ACC112 (cell line): ENCODE data around the gene IFI27L1.

Experiments used
- H2AFZ ChIP-seq: fragments of 200-600 bp; sonication (generic); one replicate; pipeline ENCODE4 v1.6.0; 2017; ENCODE audit warnings: antibody characterized with exemption, low read length; ENCODE audit not compliant: unreplicated experiment
- H3K27ac ChIP-seq: fragments of 200-600 bp; sonication (generic); 2 replicates; pipeline ENCODE4 v1.5.1; 2014; ENCODE audit warnings: low read depth, mild to moderate bottlenecking, antibody characterized with exemption, low read length, moderate library complexity
- H3K27me3 ChIP-seq: fragments of 200-600 bp; sonication (generic); 2 replicates; pipeline ENCODE4 v1.6.1; 2014; ENCODE audit warnings: mild to moderate bottlenecking, antibody characterized with exemption, low read length, moderate library complexity, mixed read lengths; ENCODE audit not compliant: insufficient read depth
- H3K36me3 ChIP-seq: fragments of 200-600 bp; sonication (generic); 2 replicates; pipeline ENCODE4 v1.6.1; 2016; ENCODE audit warnings: mild to moderate bottlenecking, antibody characterized with exemption, low read length, moderate library complexity, mixed read lengths; ENCODE audit not compliant: insufficient read depth
- H3K4me1 ChIP-seq: fragments of 200-600 bp; sonication (generic); one replicate; pipeline ENCODE4 v1.6.1; 2016; ENCODE audit warnings: low read length, mixed read lengths; ENCODE audit not compliant: insufficient read depth, unreplicated experiment, control insufficient read depth
- H3K4me3 ChIP-seq: fragments of 200-600 bp; sonication (generic); 2 replicates; pipeline ENCODE4 v1.5.1; 2014; ENCODE audit warnings: mild to moderate bottlenecking, low read depth, low read length
- H3K79me2 ChIP-seq: fragments of 200-600 bp; sonication (generic); one replicate; pipeline ENCODE4 v1.6.0; 2016; ENCODE audit warnings: low read length; ENCODE audit not compliant: control insufficient read depth, unreplicated experiment, insufficient read depth

IFI27L1 gene

GRCh38 chr14:94115058-94115591, 34.0 kb downstream of the IFI27L1 start:
- Histone ChIP-seq H2AFZ (no peak overlapping the region), H3K4me1 (peaks cover 37% of the 10 kb centered on the region), H3K79me2 (peaks cover 24% of the 10 kb centered on the region), H3K27ac (no peak overlapping the region), H3K4me3 (peak overlapping the region; percentile 8; the same call in 1 of the 2 replicates), H3K27me3 (no peaks in the 10 kb centered on the region), H3K36me3 (no peaks in the 10 kb centered on the region)

- Histone ChIP-seq H3K79me2 (peaks cover 23% of the 10 kb centered on the region), H2AFZ (no peak overlapping the region), H3K4me1 (peaks cover 35% of the 10 kb centered on the region), H3K36me3 (peaks cover 3% of the 10 kb centered on the region; the same call in 1 of the 2 replicates), H3K27ac (no peak overlapping the region), H3K4me3 (no peak overlapping the region), H3K27me3 (no peaks in the 10 kb centered on the region)
These were observed 34.5 kb downstream of the IFI27L1 start for GRCh38 chr14:94115631-94116030.

GRCh38 chr14:94116701-94117100, 35.6 kb downstream of the IFI27L1 start:
- Histone ChIP-seq H3K79me2 (peaks cover 12% of the 10 kb centered on the region), H3K36me3 (peaks cover 3% of the 10 kb centered on the region; the same call in 1 of the 2 replicates), H3K4me3 (no peak overlapping the region), H3K27me3 (no peaks in the 10 kb centered on the region), H2AFZ (no peak overlapping the region), H3K27ac (no peak overlapping the region), H3K4me1 (peaks cover 42% of the 10 kb centered on the region)

GRCh38 chr14:94117856-94118255, 36.7 kb downstream of the IFI27L1 start:
- Histone ChIP-seq H3K79me2 (peaks cover under 1% of the 10 kb centered on the region), H3K4me1 (peaks cover 38% of the 10 kb centered on the region), H3K36me3 (peaks cover 3% of the 10 kb centered on the region; the same call in 1 of the 2 replicates), H2AFZ (no peak overlapping the region), H3K4me3 (no peak overlapping the region), H3K27ac (no peak overlapping the region), H3K27me3 (no peaks in the 10 kb centered on the region)

GRCh38 chr14:94119071-94119470, 38.0 kb downstream of the IFI27L1 start:
- Histone ChIP-seq H3K27ac (no peak overlapping the region), H3K4me3 (no peak overlapping the region), H3K27me3 (no peaks in the 10 kb centered on the region), H3K4me1 (peaks cover 29% of the 10 kb centered on the region), H3K79me2 (no peaks in the 10 kb centered on the region), H2AFZ (no peak overlapping the region), H3K36me3 (peaks cover 3% of the 10 kb centered on the region; the same call in 1 of the 2 replicates)

- H3K27me3 ChIP-seq: no peaks in the 10 kb centered on the region
- no peak overlapping the region for H2AFZ ChIP-seq
- no peak overlapping the region for H3K4me3 ChIP-seq
- peaks cover 18% of the 10 kb centered on the region for H3K4me1 ChIP-seq
- H3K36me3 ChIP-seq: peaks cover 3% of the 10 kb centered on the region; the same call in 1 of the 2 replicates
- no peaks in the 10 kb centered on the region for H3K79me2 ChIP-seq
- H3K27ac ChIP-seq: peak overlapping the region; percentile 46
These were observed 39.7 kb downstream of the IFI27L1 start for GRCh38 chr14:94120667-94121340.

- no peak overlapping the region for H2AFZ ChIP-seq
- H3K27ac ChIP-seq: peak overlapping the region; percentile 46; the same call in 1 of the 2 replicates
- peaks cover 3% of the 10 kb centered on the region; the same call in 1 of the 2 replicates for H3K36me3 ChIP-seq
- H3K4me3 ChIP-seq: no peak overlapping the region
- no peaks in the 10 kb centered on the region for H3K79me2 ChIP-seq
- H3K4me1 ChIP-seq: peaks cover 18% of the 10 kb centered on the region
- H3K27me3 ChIP-seq: no peaks in the 10 kb centered on the region
These were observed 40.4 kb downstream of the IFI27L1 start for GRCh38 chr14:94121485-94121884.

GRCh38 chr14:94122438-94122837, 41.3 kb downstream of the IFI27L1 start:
- Histone ChIP-seq H3K4me3 (no peak overlapping the region), H2AFZ (no peak overlapping the region), H3K27me3 (no peaks in the 10 kb centered on the region), H3K4me1 (peaks cover 18% of the 10 kb centered on the region), H3K27ac (no peak overlapping the region), H3K79me2 (no peaks in the 10 kb centered on the region), H3K36me3 (peaks cover 3% of the 10 kb centered on the region; the same call in 1 of the 2 replicates)

GRCh38 chr14:94123296-94123695, 42.2 kb downstream of the IFI27L1 start:
- no peak overlapping the region for H3K4me3 ChIP-seq
- H3K79me2 ChIP-seq: no peaks in the 10 kb centered on the region

GRCh38 chr14:94123868-94124267, 42.8 kb downstream of the IFI27L1 start:
- no peak overlapping the region for H2AFZ ChIP-seq
- peaks cover 25% of the 10 kb centered on the region for H3K4me1 ChIP-seq
- no peak overlapping the region for H3K27ac ChIP-seq
- no peaks in the 10 kb centered on the region for H3K27me3 ChIP-seq
- no peak overlapping the region for H3K4me3 ChIP-seq
- peaks cover 4% of the 10 kb centered on the region for H3K79me2 ChIP-seq
- peaks cover 3% of the 10 kb centered on the region; the same call in 1 of the 2 replicates for H3K36me3 ChIP-seq

More at GRCh38 chr14:94123296-94123695, 42.2 kb downstream of the IFI27L1 start:
- Histone ChIP-seq H3K36me3 (peaks cover 3% of the 10 kb centered on the region; the same call in 1 of the 2 replicates), H2AFZ (no peak overlapping the region), H3K4me1 (peaks cover 21% of the 10 kb centered on the region), H3K27me3 (no peaks in the 10 kb centered on the region), H3K27ac (no peak overlapping the region)
